Middle frontal gyrus (tissue), 1 donor: ENCODE data around the gene DIDO1.
"Not testable (repeated sequence)": the region's sequence is repeated elsewhere in the genome, so short reads cannot be mapped to it uniquely, and the experiment has no call there.

ENCODE experiments used
- DNase-seq: peaks from one replicate; pipeline ENCODE4 v3.0.0-alpha.2; 2015; ENCODE audit warnings: low spot score; ENCODE audit errors: extremely low spot score

Gene DIDO1

GRCh38 chr20:62880147-62880934 is 46.0 kb downstream of the DIDO1 start:
- no peak for DNase-seq

- DNase-seq = no peak
These were observed 46.8 kb downstream of the DIDO1 start for GRCh38 chr20:62879275-62880146.

- no peak for DNase-seq
These were observed 47.9 kb downstream of the DIDO1 start for GRCh38 chr20:62878244-62879038.

DNA sequence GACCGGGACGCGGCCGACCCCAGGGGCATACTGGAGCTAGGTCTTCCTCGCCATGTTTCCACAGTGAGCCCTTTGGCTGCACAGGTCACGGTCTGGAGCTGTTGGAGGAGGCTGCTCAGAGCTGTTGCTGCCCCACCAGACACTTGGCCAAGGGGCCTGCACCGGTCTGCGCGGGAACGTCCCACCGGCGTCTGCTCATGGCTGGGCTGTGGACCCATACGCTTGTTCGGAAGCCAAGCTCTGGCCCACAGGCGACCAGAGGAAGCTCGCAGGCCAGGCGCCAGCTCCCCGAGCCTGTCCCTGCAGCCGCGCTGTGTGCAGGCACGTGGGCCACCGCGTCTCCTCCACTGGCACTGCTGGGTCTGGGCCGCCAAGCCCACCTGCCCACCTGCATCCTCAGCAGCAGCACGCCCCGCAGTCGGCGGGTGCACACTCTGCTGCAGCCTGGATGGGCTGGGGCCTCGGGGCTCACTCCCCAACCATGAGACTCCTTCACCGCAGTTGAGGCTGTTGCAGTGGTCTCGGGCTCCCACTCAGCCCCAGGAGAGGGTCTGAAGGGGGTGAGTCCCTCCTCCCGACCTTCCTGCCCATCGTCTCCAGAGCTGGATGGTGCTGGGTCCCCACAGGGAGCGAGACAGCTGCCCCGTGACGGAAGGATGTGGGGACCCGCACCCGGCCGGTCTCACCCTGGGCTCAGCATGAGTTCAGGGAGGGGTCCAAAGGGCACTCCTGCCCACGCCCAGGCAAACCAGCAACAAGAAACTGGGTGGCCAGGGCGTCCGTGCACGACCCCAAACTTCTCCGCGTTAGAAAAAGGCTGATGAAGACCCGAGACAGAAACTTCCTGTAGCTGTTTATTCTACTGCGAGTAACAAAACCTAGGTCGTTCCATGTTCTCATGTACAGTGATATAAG is 49.1 kb downstream of the DIDO1 start:
- no peak for DNase-seq

DNA sequence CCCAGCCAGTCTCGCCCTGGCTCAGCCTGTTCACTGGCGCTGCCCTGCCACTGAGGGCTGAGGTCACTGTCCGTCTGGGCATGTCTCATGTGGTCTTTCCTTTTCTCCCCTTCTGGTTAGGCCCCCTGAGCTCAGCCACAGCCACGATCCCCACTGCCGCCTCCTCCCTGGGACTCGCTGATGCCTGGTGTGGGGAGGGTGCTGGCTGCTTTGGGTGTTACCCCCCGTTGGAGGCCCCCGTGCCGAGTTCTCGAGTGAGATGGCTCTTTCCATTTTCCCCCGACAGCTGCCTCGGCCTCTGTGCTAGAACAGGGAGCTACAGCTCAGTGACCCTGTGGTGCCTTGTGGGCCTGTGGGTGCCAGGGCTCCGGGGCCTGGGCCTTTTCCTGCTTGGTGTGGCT is 49.8 kb downstream of the DIDO1 start:
- DNase-seq = no peak

DNA sequence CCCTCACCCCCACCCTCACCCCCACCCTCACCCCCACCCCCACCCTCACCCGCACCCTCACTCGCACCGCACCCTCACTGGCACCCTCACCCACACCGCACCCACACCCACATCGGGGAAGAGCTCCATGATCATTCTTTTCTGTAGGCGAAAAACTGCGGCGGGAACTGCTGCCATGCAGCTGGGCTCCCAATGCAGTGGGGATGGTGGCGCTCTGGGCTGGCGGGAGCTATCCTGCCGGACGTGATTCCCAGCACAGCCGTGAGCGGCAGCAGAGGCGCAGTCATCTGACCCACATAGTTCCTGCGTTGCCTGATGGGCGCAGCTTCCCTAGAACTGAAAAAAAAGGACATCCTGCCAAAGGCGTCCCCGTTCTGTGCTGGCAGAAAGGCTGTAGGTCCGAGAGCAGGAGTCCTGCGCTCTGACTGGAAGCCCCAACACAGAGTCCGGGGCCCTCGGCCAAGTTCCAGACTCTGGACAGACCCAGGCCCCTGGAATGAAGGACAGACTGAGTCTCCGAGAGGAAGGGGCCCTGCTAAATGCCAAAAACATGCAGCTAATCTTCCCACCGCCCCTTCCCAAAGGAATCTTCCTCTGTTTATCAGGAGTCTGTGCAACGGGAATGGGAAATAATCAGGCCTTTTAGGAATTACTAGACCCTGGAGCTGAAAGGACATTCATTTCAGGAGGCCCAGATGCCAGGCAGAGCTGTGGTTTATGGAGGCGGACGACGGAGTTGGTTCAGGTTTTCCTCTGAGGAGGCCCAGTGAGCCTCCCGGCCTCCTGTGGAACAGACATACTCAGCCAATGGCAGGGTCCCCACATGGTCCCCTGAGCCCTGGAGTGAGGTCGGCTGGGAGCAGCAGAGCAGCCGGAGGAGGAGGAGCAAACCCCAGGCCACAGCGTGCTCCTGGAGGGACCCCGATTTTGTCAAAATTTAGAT is 50.6 kb downstream of the DIDO1 start:
- DNase-seq = peak; percentile 48

GRCh38 chr20:62874964-62875344 is 51.4 kb downstream of the DIDO1 start:
- no peak for DNase-seq

DNA sequence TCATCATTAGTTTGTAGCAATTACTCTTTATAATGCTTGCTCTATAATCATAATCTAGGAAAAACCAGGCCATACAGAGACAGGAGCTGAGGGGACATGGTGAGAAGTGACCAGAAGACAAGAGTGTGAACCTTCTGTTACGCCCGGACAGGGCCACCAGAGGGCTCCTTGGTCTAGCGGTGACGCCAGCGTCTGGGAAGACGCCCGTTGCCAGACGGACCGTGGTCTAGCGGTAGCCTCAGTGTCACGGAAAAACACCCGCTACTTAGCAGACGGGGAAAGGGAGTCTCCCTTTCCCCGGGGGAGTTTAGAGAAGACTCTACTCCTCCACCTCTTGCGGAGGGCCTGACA is 52.6 kb downstream of the DIDO1 start:
- DNase-seq = not testable (repeated sequence)

- DNase-seq = no peak
These were observed 53.0 kb downstream of the DIDO1 start for GRCh38 chr20:62873280-62873679.

DNA sequence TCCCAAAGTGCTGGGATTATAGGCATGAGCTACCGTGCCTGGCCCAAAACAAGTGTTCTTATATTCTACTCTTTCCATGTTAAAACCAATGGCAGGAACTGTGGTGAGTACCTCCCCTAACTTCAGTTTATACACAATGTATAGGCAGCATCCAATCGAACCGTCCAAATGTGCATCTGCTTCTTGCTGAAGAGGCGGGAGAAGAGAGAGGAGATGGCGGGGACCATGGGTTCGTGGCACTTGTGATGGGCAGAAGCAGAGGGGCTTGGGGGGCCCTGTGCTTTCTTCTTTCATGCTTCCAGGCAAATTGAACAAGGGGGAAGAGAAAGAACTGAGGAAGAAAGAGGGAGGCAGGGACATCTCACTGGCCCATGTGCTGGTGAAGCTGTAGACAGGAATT is 53.4 kb downstream of the DIDO1 start:
- DNase-seq = no peak

GRCh38 chr20:62872184-62872847 is 54.0 kb downstream of the DIDO1 start:
- no peak for DNase-seq

DNA sequence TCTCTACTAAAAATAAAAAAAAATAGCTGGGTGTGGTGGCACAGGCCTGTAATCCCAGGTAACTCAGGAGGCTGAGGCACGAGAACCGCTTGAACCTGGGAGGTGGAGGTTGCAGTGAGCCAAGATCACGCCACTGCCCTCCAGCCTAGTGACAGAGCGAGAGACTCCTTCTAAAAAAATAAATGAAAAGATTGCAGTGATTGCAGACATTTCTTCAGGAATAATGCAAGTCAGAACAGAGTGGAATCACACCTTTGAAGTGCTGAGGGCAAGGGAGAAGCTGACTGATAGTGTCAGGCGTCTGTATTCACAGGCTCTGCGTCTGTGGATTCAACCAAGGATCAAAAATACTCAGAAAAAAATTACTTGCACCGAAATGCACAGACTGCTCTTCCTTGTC is 62.1 kb downstream of the DIDO1 start:
- no peak for DNase-seq

GRCh38 chr20:62861726-62862336 is 64.5 kb downstream of the DIDO1 start, which contains the start of gene TCFL5:
Gene TCFL5, minus strand, starts transcription at chr20:62861822. Its CDS starts 152 bp downstream, at chr20:62861670.
- peak; percentile 53 for DNase-seq

DNA sequence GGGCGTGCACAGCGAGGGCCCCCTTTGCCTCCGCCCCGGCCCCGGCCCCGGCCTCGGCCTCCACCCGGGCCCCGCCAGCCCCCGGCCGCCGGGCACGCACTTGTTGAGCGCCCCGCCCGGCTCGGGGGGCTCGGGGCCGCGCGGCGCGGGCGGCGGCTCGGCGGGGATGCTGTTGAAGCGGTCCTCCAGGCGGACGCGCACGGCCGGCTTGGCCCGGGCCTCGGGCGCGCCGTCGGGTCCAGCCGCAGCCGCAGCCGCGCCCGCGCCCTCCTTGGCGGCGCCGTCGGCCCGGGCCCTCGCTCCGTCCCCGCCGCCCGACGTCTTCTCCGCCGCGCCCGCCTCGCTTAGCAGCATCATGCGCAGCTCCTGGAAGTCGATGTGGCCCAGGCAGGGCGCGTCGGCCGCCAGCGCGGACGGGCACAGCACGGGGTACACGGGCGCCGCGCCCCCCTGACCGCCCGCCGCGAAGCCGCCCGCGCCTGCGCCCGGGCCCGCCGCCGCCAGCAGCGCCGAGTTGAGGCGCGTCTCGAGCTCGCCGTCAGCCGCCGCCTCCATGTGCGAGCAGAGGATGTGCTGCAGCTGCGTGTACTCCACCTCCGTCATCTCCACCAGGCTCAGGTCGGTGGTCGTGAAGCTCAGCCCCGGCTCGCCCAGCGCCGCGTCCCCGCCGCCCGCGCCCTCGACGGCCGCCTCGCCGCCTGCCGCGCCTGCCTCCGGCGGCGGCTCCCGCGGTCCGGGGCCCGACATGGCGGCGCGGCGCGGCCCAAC is 65.2 kb downstream of the DIDO1 start:
- no peak for DNase-seq

- DNase-seq = no peak
These were observed 65.8 kb downstream of the DIDO1 start for GRCh38 chr20:62860391-62860923.

- no peak for DNase-seq
These were observed 66.6 kb downstream of the DIDO1 start for GRCh38 chr20:62859721-62860120.

DNA sequence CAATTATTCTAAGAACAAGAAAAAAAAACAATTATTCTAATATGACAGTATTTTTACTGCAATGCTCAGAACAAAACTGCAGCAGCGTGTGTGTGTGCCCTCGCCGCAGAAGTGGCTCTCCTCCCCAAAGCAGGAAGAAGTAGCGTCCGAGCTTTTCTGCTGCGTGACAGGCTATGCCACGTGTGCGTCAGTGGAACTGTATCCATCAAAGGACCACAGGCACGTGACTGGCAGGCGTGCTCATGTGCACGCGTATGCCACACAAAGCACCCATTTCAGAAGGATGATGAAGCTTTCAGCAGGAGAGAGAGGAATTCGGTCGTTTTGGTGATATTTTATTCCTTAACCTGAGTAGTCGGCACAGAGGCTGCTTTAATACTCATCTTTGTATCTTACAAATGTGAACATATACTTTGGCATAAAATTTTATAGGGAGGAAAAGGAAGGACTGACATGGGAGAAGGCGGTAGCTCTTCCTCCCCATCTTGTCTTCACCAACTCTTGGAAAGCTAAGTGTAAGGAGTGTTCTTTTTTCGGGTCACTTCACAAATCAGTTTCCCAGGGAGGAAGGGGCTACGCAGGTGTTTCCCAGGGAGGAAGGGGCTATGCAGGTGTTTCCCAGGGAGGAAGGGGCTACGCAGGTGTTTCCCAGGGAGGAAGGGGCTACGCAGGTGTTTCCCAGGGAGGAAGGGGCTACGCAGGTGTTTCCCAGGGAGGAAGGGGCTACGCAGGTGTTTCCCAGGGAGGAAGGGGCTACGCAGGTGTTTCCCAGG is 68.1 kb downstream of the DIDO1 start:
- DNase-seq = no peak
